ENCODE data around the gene P2RX5. TPM values are rescaled to one million over a fixed set of nuclear protein-coding genes. Genes with fewer than 3 reads are reported as not detected.
A peak's percentile ranks its signal among the peaks of the same experiment; 100 is the strongest.

Gene P2RX5
- total RNA-seq, 2 experiments from 2014 or later: 69.7 to 77.5 TPM

GRCh38 chr17:3639981-3640596 lies 55.9 kb downstream of the P2RX5 start:
- ChIA-PET POLR2A (interaction anchor here (0.7 kb wide), 1 partner anchor 53 kb away, joined by 3 read pairs; no protein-coding TSS in a partner anchor), CTCF (interaction anchor here (0.8 to 1.2 kb wide), 5 partner anchors 8 to 205 kb away, joined by 3 to 7 read pairs (median 3); no protein-coding TSS in a partner anchor)
- DNase-seq (peak; percentile 66), ATAC-seq (peak; percentile 43)
- Mint-ChIP-seq H3K9me3 (ENCODE audit: low read depth) (no peaks in the 10 kb centered on the region), H3K4me3 (peak overlapping the region; percentile 51), H3K4me1 (peaks cover 47% of the 10 kb centered on the region), H3K27me3 (no peaks in the 10 kb centered on the region), H3K27ac (peak overlapping the region; percentile 89), H3K36me3 (ENCODE audit: low read depth) (peaks cover 8% of the 10 kb centered on the region)
- intact Hi-C loops (cut with DNase I, micrococcal nuclease): loop anchor here (5.0 to 10.0 kb wide), 4 partner anchors 593 to 1303 kb away; partner anchors contain the start of genes METTL16 (in 1 of the 2), SGSM2 (in 1 of the 2) and TSR1 (in 1 of the 2)

GRCh38 chr17:3636908-3637373 lies 59.0 kb downstream of the P2RX5 start:
- Mint-ChIP-seq H3K36me3 (ENCODE audit: low read depth) (peaks cover 5% of the 10 kb centered on the region), H3K9me3 (ENCODE audit: low read depth) (no peaks in the 10 kb centered on the region), H3K4me1 (peaks cover 47% of the 10 kb centered on the region), H3K4me3 (peak overlapping the region; percentile 93), H3K27ac (no peak overlapping the region), H3K27me3 (no peaks in the 10 kb centered on the region)
- CTCF ChIA-PET: interaction anchor here (1.0 to 1.3 kb wide), 2 partner anchors 11 to 13 kb away, joined by 7 to 11 read pairs; no protein-coding TSS in a partner anchor
- intact Hi-C loops (cut with DNase I, micrococcal nuclease): loop anchor here (1.0 to 5.0 kb wide), 13 partner anchors 31 to 1300 kb away; partner anchors contain the start of genes EMC6 (in 2 of the 2), TAX1BP3 (in 2 of the 2), ATP2A3 (in 1 of the 2) and CLUH (in 1 of the 2)
- POLR2A ChIA-PET: interaction anchor here (1.1 kb wide), 1 partner anchor 9 kb away, joined by 3 read pairs; no protein-coding TSS in a partner anchor
- no peak for ATAC-seq
- peak; percentile 34 for DNase-seq

GRCh38 chr17:3636154-3636907 lies 59.6 kb downstream of the P2RX5 start, which contains the start of the genes CTNS and SHPK:
TSS of gene CTNS (plus strand) at chr17:3636760. CDS start at chr17:3640207, 3,447 bp downstream.
TSS of gene SHPK (minus strand) at chr17:3636250. CDS start at chr17:3636219, 31 bp downstream.
- no peaks in the 10 kb centered on the region for H3K9me3 Mint-ChIP-seq (ENCODE audit: low read depth)
- CTCF ChIA-PET: interaction anchor here (0.5 to 1.6 kb wide), 10 partner anchors 11 to 850 kb away, joined by 3 to 11 read pairs (median 4); partner anchors contain the start of gene TAX1BP3
- DNase-seq: peak; percentile 97
- H3K4me3 Mint-ChIP-seq: peak within 1 kb of the TSS; percentile 93
- H3K27me3 Mint-ChIP-seq: no peaks in the 10 kb centered on the region
- POLR2A ChIA-PET: interaction anchor here (0.5 to 1.1 kb wide), 2 partner anchors 9 to 252 kb away, joined by 3 to 5 read pairs; no protein-coding TSS in a partner anchor
- peak; percentile 97 for ATAC-seq
- peak within 1 kb of the TSS; percentile 99 for H3K27ac Mint-ChIP-seq
- H3K36me3 Mint-ChIP-seq (ENCODE audit: low read depth): peaks cover 5% of the 10 kb centered on the region
- H3K4me1 Mint-ChIP-seq: peaks cover 42% of the 10 kb centered on the region
- intact Hi-C loops (cut with DNase I, micrococcal nuclease): loop anchor here (1.0 to 5.0 kb wide), 13 partner anchors 32 to 1299 kb away; partner anchors contain the start of genes EMC6 (in 2 of the 2), TAX1BP3 (in 2 of the 2), ATP2A3 (in 1 of the 2) and CLUH (in 1 of the 2)

GRCh38 chr17:3635474-3636153 lies 60.3 kb downstream of the P2RX5 start:
- Mint-ChIP-seq H3K4me3 (peak overlapping the region; percentile 93), H3K36me3 (ENCODE audit: low read depth) (peaks cover 5% of the 10 kb centered on the region), H3K27me3 (no peaks in the 10 kb centered on the region), H3K27ac (no peak overlapping the region), H3K9me3 (ENCODE audit: low read depth) (no peaks in the 10 kb centered on the region), H3K4me1 (peaks cover 37% of the 10 kb centered on the region)
- DNase-seq: peak; percentile 20
- intact Hi-C loops (cut with DNase I, micrococcal nuclease): loop anchor here (1.0 to 5.0 kb wide), 13 partner anchors 33 to 1298 kb away; partner anchors contain the start of genes EMC6 (in 2 of the 2), TAX1BP3 (in 2 of the 2), ATP2A3 (in 1 of the 2) and CLUH (in 1 of the 2)
- POLR2A ChIA-PET: no interaction called here
- peak; percentile 9 for ATAC-seq
- CTCF ChIA-PET: interaction anchor here (0.5 to 1.6 kb wide), 7 partner anchors 8 to 659 kb away, joined by 3 to 11 read pairs (median 3); partner anchors contain the start of gene TAX1BP3

- no peak for ATAC-seq
- peaks cover 12% of the 10 kb centered on the region for H3K4me1 Mint-ChIP-seq
- peaks cover 14% of the 10 kb centered on the region for H3K36me3 Mint-ChIP-seq (ENCODE audit: low read depth)
- CTCF ChIA-PET: interaction anchor here (0.6 to 0.8 kb wide), 2 partner anchors 12 to 149 kb away, joined by 3 to 4 read pairs; no protein-coding TSS in a partner anchor
- POLR2A ChIA-PET: no interaction called here
- intact Hi-C loops (cut with DNase I, micrococcal nuclease): no loop called here
- H3K27me3 Mint-ChIP-seq: no peaks in the 10 kb centered on the region
- no peak overlapping the region for H3K4me3 Mint-ChIP-seq
- H3K27ac Mint-ChIP-seq: no peak overlapping the region
- H3K9me3 Mint-ChIP-seq (ENCODE audit: low read depth): no peaks in the 10 kb centered on the region
- no peak for DNase-seq
Observed at GRCh38 chr17:3632287-3632686, 63.7 kb downstream of the P2RX5 start.

- H3K4me3 Mint-ChIP-seq: no peak overlapping the region
- H3K27me3 Mint-ChIP-seq: no peaks in the 10 kb centered on the region
- no peak for ATAC-seq
- H3K9me3 Mint-ChIP-seq (ENCODE audit: low read depth): no peaks in the 10 kb centered on the region
- no peak for DNase-seq
- peaks cover 17% of the 10 kb centered on the region for H3K36me3 Mint-ChIP-seq (ENCODE audit: low read depth)
- CTCF ChIA-PET: interaction anchor here (0.6 to 0.8 kb wide), 2 partner anchors 28 to 716 kb away, joined by 3 read pairs; no protein-coding TSS in a partner anchor
- H3K4me1 Mint-ChIP-seq: peaks cover 9% of the 10 kb centered on the region
- intact Hi-C loops (cut with DNase I, micrococcal nuclease): no loop called here
- H3K27ac Mint-ChIP-seq: no peak overlapping the region
- POLR2A ChIA-PET: no interaction called here
Observed at GRCh38 chr17:3630781-3631180, 65.2 kb downstream of the P2RX5 start.

- no peaks in the 10 kb centered on the region for H3K9me3 Mint-ChIP-seq (ENCODE audit: low read depth)
- ChIA-PET CTCF (interaction anchor here (0.6 to 1.0 kb wide), 3 partner anchors 20 to 576 kb away, joined by 3 to 4 read pairs (median 3); no protein-coding TSS in a partner anchor), POLR2A (interaction anchor here (1.0 kb wide), 1 partner anchor 9 kb away, joined by 3 read pairs; the partner anchor contains the start of genes CTNS and SHPK)
- H3K27me3 Mint-ChIP-seq: no peaks in the 10 kb centered on the region
- no peak for ATAC-seq
- intact Hi-C loops (cut with DNase I, micrococcal nuclease): no loop called here
- H3K27ac Mint-ChIP-seq: no peak overlapping the region
- no peak for DNase-seq
- peaks cover 30% of the 10 kb centered on the region for H3K36me3 Mint-ChIP-seq (ENCODE audit: low read depth)
- H3K4me1 Mint-ChIP-seq: no peaks in the 10 kb centered on the region
- no peak overlapping the region for H3K4me3 Mint-ChIP-seq
Observed at GRCh38 chr17:3627769-3628167, 68.2 kb downstream of the P2RX5 start.

- H3K4me1 Mint-ChIP-seq: no peaks in the 10 kb centered on the region
- ATAC-seq (no peak), DNase-seq (no peak)
- no peak overlapping the region for H3K4me3 Mint-ChIP-seq
- peaks cover 32% of the 10 kb centered on the region for H3K36me3 Mint-ChIP-seq (ENCODE audit: low read depth)
- intact Hi-C loops (cut with DNase I, micrococcal nuclease): no loop called here
- CTCF ChIA-PET: interaction anchor here (0.6 to 1.0 kb wide), 4 partner anchors 9 to 576 kb away, joined by 3 to 5 read pairs (median 4); no protein-coding TSS in a partner anchor
- POLR2A ChIA-PET: interaction anchor here (1.0 kb wide), 1 partner anchor 9 kb away, joined by 3 read pairs; the partner anchor contains the start of genes CTNS and SHPK
- no peaks in the 10 kb centered on the region for H3K9me3 Mint-ChIP-seq (ENCODE audit: low read depth)
- no peaks in the 10 kb centered on the region for H3K27me3 Mint-ChIP-seq
- no peak overlapping the region for H3K27ac Mint-ChIP-seq
Observed at GRCh38 chr17:3626831-3627768, 68.9 kb downstream of the P2RX5 start.
